ENCODE measurements around the gene ZNF385A.
A peak's percentile ranks its signal among the peaks of the same experiment; 100 is the strongest.

ZNF385A gene

GRCh38 chr12:54392485-54393206 lies 8.1 kb upstream of the ZNF385A start:
- no peak for DNase-seq (ENCODE audit: low read depth in 2 of 2)

- DNase-seq (ENCODE audit: low read depth in 2 of 2): no peak
These were observed 6.4 kb upstream of the ZNF385A start for GRCh38 chr12:54390668-54391551.

GRCh38 chr12:54390176-54390667 lies 5.7 kb upstream of the ZNF385A start:
- no peak for DNase-seq (ENCODE audit: low read depth in 2 of 2)

- no peak for DNase-seq (ENCODE audit: low read depth in 2 of 2)
These were observed 5.2 kb upstream of the ZNF385A start for GRCh38 chr12:54389607-54390175.

- DNase-seq (ENCODE audit: low read depth in 2 of 2): no peak
These were observed 4.6 kb upstream of the ZNF385A start for GRCh38 chr12:54389134-54389508.

- DNase-seq (ENCODE audit: low read depth in 2 of 2): no peak
These were observed 4.0 kb upstream of the ZNF385A start for GRCh38 chr12:54388237-54389133.

GRCh38 chr12:54387114-54387467 lies 2.6 kb upstream of the ZNF385A start:
- DNase-seq (ENCODE audit: low read depth in 2 of 2): no peak

GRCh38 chr12:54386403-54387113 lies 2.0 kb upstream of the ZNF385A start:
- DNase-seq (ENCODE audit: low read depth in 2 of 2): no peak

- DNase-seq (ENCODE audit: low read depth in 2 of 2): no peak
These were observed 850 bp upstream of the ZNF385A start for GRCh38 chr12:54385251-54385914.

GRCh38 chr12:54383041-54383609 lies 1.4 kb downstream of the ZNF385A start:
- peak; percentile 44 to 45 for DNase-seq (ENCODE audit: low read depth in 2 of 2)

GRCh38 chr12:54381136-54381535 lies 3.4 kb downstream of the ZNF385A start:
- DNase-seq (ENCODE audit: low read depth in 2 of 2): no peak

GRCh38 chr12:54379398-54380201 lies 4.9 kb downstream of the ZNF385A start:
- peak; percentile 52 to 65 for DNase-seq (ENCODE audit: low read depth in 2 of 2)

GRCh38 chr12:54378796-54379397 lies 5.6 kb downstream of the ZNF385A start:
- no peak for DNase-seq (ENCODE audit: low read depth in 2 of 2)

GRCh38 chr12:54377797-54378515 lies 6.6 kb downstream of the ZNF385A start:
- DNase-seq (ENCODE audit: low read depth in 2 of 2): no peak

GRCh38 chr12:54377007-54377406 lies 7.5 kb downstream of the ZNF385A start:
- no peak for DNase-seq (ENCODE audit: low read depth in 2 of 2)

GRCh38 chr12:54376596-54376995 lies 7.9 kb downstream of the ZNF385A start:
- DNase-seq (ENCODE audit: low read depth in 2 of 2): no peak

GRCh38 chr12:54375259-54375579 lies 9.3 kb downstream of the ZNF385A start:
- DNase-seq (ENCODE audit: low read depth in 2 of 2): no peak

GRCh38 chr12:54374562-54375258 lies 9.8 kb downstream of the ZNF385A start:
- DNase-seq (ENCODE audit: low read depth in 2 of 2): no peak
